Kidney (tissue), 14 donors: ENCODE measurements around the gene RAB3IL1. TPM values are rescaled to one million over a fixed set of nuclear protein-coding genes. Genes with fewer than 3 reads are reported as not detected.

Experiments
- DNase-seq, 5 donors: peaks; one replicate each; pipeline ENCODE4 v3.0.0-alpha.2; 2013 to 2020
- FAIRE-seq: peaks from 2 replicates; lab custom pipeline; 2012; peaks lifted over from hg19 to GRCh38; lab: Jason Lieb, UNC
- H3K27ac ChIP-seq, 2 donors: one replicate each; pipeline ENCODE4 v1.7.0; 2013; ENCODE audit warnings: low read depth in 2 of 2, low read length in 2 of 2, inconsistent platforms in 1 of 2
- H3K27me3 ChIP-seq: one replicate; pipeline ENCODE4 v1.7.1; 2013; ENCODE audit warnings: low read length, inconsistent platforms; ENCODE audit not compliant: control insufficient read depth, insufficient read depth
- H3K36me3 ChIP-seq, 3 donors: one replicate each; pipeline versions ENCODE4 v1.7.0 to v1.7.1; 2013; ENCODE audit warnings: low read length in 3 of 3, control low read depth in 1 of 3, inconsistent platforms in 1 of 3; ENCODE audit not compliant: insufficient read depth in 3 of 3, control insufficient read depth in 2 of 3
- H3K4me1 ChIP-seq, 3 donors: one replicate each; pipeline versions ENCODE4 v1.7.0 to v1.7.1; 2013; ENCODE audit warnings: low read length in 3 of 3, inconsistent platforms in 1 of 3, low read depth in 1 of 3; ENCODE audit not compliant: control insufficient read depth in 2 of 3, insufficient read depth in 2 of 3
- H3K4me3 ChIP-seq, 3 donors: one replicate each; pipeline versions ENCODE4 v1.7.0 to v1.8.1; 2013; ENCODE audit warnings: low read length in 3 of 3, control low read depth in 1 of 3, inconsistent platforms in 1 of 3
- H3K9ac ChIP-seq, 3 donors: one replicate each; pipeline versions ENCODE4 v1.7.0 to v1.7.1; 2013; ENCODE audit warnings: low read length in 3 of 3, control low read depth in 1 of 3, inconsistent platforms in 1 of 3
- H3K9me3 ChIP-seq, 3 donors: one replicate each; pipeline versions ENCODE4 v1.7.0 to v1.7.1; 2013; ENCODE audit warnings: low read length in 3 of 3, control low read depth in 1 of 3, inconsistent platforms in 1 of 3; ENCODE audit not compliant: control insufficient read depth in 2 of 3, insufficient read depth in 1 of 3
- intact Hi-C: fragments of 100-400 bp; cut with DNase I; formaldehyde crosslinking; loops from one replicate; pipeline ENCODE4 v1.11.1; 2022
- polyA plus RNA-seq: library from polyadenylated mRNA; stranded (reverse); fragments of 350-450 nt; fragmentation: Illumina TruSeq; extraction: RNeasy Lipid Tissue Mini Kit (QIAGEN cat#74804); gene quantifications from one replicate; pipeline ENCODE4 v1.2.3, GENCODE V29; 2014; ENCODE audit warnings: low read depth, low replicate concordance; ENCODE audit not compliant: insufficient read depth
- total RNA-seq: library from RNA; stranded (reverse); fragmentation: NEBNext Ultra II Directional; extraction: Animal tissue kit (Norgen Biotek cat#: 25700); gene quantifications from one replicate; pipeline ENCODE4 v1.2.1, GENCODE V29; 2021
- TF ChIP-seq, protein P1 (sequence below): IDR thresholded peaks from 3 replicates; pipeline ENCODE4 v1.5.1; 2012; ENCODE audit warnings: mild to moderate bottlenecking, moderate library complexity, borderline replicate concordance; ENCODE audit not compliant: insufficient read depth; ENCODE audit errors: extremely low read depth
- donor health status: control.
- donor health status: control.
- donor health status: control.
- donor health status: control.
- donor health status: control.
- donor health status: DM: yes; HTN: yes; CAD: no.
- donor health status: Normal renal cell carcinoma (clear cell type).

The RAB3IL1 gene
- total and polyA plus RNA-seq, 2 donors from 2014 or later: 14.6 to 27.8 TPM

DNA sequence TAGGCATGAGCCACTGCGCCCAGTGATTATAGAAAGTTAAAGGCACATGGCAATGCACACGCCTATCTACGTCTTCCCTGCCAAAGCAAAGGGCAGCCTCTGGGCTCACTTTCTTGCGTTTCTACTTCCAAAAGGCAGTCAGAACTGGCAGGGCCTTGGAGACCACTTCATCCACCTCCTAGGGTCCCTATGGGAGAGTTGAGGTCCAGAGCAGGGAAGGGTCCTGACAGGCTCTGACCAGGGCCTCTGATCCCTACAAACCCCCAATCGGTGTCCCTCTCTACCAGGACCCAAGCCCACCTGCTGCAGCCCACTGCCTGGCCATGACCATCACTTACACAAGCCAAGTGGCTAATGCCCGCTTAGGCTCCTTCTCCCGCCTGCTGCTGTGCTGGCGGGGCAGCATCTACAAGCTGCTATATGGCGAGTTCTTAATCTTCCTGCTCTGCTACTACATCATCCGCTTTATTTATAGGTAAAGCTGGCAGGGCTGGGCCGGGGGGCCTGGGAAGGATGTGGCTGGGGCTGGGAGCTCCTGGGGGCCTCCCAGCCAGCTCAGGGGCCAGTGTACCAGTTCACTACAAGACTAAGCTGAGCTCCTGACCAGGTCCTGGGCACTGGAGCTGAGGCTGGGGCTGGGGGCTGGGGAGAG is 34.2 kb upstream of the RAB3IL1 start:
- Histone ChIP-seq H3K27me3 (no peaks in the 10 kb centered on the region), H3K9me3 (no peaks in the 10 kb centered on the region), H3K36me3 (no peaks in the 10 kb centered on the region), H3K27ac (no peak overlapping the region), H3K4me3 (no peak overlapping the region), H3K9ac (no peak overlapping the region), H3K4me1 (peaks cover 0 to 7% (median 7%) of the 10 kb centered on the region in 3 donors)
- intact Hi-C loops: no loop called here
- no peak for FAIRE-seq
- TF ChIP-seq, protein P1, sequence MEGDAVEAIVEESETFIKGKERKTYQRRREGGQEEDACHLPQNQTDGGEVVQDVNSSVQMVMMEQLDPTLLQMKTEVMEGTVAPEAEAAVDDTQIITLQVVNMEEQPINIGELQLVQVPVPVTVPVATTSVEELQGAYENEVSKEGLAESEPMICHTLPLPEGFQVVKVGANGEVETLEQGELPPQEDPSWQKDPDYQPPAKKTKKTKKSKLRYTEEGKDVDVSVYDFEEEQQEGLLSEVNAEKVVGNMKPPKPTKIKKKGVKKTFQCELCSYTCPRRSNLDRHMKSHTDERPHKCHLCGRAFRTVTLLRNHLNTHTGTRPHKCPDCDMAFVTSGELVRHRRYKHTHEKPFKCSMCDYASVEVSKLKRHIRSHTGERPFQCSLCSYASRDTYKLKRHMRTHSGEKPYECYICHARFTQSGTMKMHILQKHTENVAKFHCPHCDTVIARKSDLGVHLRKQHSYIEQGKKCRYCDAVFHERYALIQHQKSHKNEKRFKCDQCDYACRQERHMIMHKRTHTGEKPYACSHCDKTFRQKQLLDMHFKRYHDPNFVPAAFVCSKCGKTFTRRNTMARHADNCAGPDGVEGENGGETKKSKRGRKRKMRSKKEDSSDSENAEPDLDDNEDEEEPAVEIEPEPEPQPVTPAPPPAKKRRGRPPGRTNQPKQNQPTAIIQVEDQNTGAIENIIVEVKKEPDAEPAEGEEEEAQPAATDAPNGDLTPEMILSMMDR: no peak
- DNase-seq: no peak

DNA sequence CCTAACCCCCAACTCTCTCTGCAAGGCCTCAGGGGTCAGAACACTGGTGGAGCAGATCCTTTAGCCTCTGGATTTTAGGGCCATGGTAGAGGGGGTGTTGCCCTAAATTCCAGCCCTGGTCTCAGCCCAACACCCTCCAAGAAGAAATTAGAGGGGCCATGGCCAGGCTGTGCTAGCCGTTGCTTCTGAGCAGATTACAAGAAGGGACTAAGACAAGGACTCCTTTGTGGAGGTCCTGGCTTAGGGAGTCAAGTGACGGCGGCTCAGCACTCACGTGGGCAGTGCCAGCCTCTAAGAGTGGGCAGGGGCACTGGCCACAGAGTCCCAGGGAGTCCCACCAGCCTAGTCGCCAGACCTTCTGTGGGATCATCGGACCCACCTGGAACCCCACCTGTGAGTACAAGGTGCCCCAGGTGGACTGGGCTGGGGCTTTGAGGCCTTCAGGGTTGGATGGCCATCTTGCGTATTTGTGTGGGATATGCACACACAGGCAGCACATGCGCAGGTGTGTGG is 32.7 kb upstream of the RAB3IL1 start, which contains the start of gene BEST1:
TSS of gene BEST1 (plus strand) at position 317 of the 513 bp plus-strand sequence. CDS start 1,456 bp downstream, outside the sequence.
- TF ChIP-seq, protein P1: no peak
- intact Hi-C loops: no loop called here
- DNase-seq (no peak), FAIRE-seq (no peak)
- Histone ChIP-seq H3K36me3 (no peaks in the 10 kb centered on the region), H3K27ac (no peak within 1 kb of the TSS), H3K4me1 (peaks cover 0 to 7% (median 3%) of the 10 kb centered on the region in 3 donors), H3K4me3 (no peak within 1 kb of the TSS), H3K9me3 (no peaks in the 10 kb centered on the region), H3K27me3 (no peaks in the 10 kb centered on the region), H3K9ac (no peak within 1 kb of the TSS)

DNA sequence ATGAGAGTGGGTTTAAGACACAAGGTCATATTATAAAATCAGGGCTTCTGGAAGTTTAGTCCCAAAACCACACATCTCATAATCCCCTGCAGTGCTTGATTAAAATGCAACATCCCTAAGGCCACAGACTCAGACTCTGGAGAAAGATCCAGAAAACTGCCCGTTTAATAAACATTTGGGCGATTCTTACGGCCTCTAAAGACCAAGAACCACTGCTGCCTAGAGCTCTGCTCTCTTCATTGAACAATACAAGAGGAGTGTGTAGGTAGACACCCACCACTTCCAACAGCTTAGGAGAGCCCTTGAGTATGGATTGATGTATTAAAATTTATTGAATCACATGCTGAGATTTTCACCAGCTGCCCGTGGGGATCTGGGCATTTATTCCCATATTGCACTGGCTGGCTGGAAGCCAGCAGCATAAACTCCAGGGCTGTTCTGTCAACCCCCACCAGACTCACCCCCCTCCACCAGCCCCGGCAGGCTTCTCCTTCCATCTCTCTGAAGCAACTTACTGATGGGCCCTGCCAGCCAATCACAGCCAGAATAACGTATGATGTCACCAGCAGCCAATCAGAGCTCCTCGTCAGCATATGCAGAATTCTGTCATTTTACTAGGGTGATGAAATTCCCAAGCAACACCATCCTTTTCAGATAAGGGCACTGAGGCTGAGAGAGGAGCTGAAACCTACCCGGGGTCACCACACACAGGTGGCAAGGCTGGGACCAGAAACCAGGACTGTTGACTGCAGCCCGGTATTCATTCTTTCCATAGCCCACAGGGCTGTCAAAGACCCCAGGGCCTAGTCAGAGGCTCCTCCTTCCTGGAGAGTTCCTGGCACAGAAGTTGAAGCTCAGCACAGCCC is 32.0 kb upstream of the RAB3IL1 start:
- intact Hi-C loops: loop anchor here (5.0 kb wide), 1 partner anchor 47 kb away; no protein-coding TSS in a partner anchor
- TF ChIP-seq, protein P1: no peak
- Histone ChIP-seq H3K9ac (no peak overlapping the region), H3K27me3 (no peaks in the 10 kb centered on the region), H3K4me1 (peaks cover 0 to 7% (median 3%) of the 10 kb centered on the region in 3 donors), H3K27ac (no peak overlapping the region), H3K36me3 (no peaks in the 10 kb centered on the region), H3K9me3 (no peaks in the 10 kb centered on the region), H3K4me3 (no peak overlapping the region)
- peak; percentile 60 to 88 (median 75) for DNase-seq
- no peak for FAIRE-seq
